ENCODE data around the gene NBPF4.
"Not testable (repeated sequence)": the region's sequence is repeated elsewhere in the genome, so short reads cannot be mapped to it uniquely, and the experiment has no call there.

- not testable (repeated sequence) for TF ChIP-seq YY1 (IDR thresholded peaks at IDR 0.05; ENCODE audit: insufficient read depth, insufficient read length); ZNF274 (IDR thresholded peaks at IDR 0.05; ENCODE audit: low read depth, low read length); SUZ12 (IDR thresholded peaks at IDR 0.05; ENCODE audit: extremely low read depth, insufficient read depth, insufficient read length)
Observed at GRCh38 chr1:108214641-108215465, 29.0 kb downstream of the NBPF4 start.

Measured in NT2/D1 (cell line).